ENCODE data around the gene ZYX. TPM values are rescaled to one million over a fixed set of nuclear protein-coding genes. Genes with fewer than 3 reads are reported as not detected.

The ZYX gene
- polyA plus RNA-seq, 1 donor (not counting 4 experiments of a cell fraction or from before 2014, with no cell fraction given) = 17.6 TPM

GRCh38 chr7:143415742-143416397 is 34.7 kb downstream of the ZYX start:
- H3K9me3 ChIP-seq (ENCODE audit: control insufficient read depth, low read depth, low read length) = no peaks in the 10 kb centered on the region
- H3K4me3 ChIP-seq (ENCODE audit: control insufficient read depth in 2 of 3, extremely low read depth in 1 of 3, insufficient read depth in 2 of 3, low read depth in 1 of 3, low read length in 3 of 3) = peak overlapping the region; percentile 11 to 60 (median 51)
- H3K79me2 ChIP-seq (ENCODE audit: control insufficient read depth, insufficient read depth, low read length) = no peaks in the 10 kb centered on the region
- TF ChIP-seq EZH2 (IDR thresholded peaks at IDR 0.05; ENCODE audit: low read length) = no peak
- TF ChIP-seq, protein P1, sequence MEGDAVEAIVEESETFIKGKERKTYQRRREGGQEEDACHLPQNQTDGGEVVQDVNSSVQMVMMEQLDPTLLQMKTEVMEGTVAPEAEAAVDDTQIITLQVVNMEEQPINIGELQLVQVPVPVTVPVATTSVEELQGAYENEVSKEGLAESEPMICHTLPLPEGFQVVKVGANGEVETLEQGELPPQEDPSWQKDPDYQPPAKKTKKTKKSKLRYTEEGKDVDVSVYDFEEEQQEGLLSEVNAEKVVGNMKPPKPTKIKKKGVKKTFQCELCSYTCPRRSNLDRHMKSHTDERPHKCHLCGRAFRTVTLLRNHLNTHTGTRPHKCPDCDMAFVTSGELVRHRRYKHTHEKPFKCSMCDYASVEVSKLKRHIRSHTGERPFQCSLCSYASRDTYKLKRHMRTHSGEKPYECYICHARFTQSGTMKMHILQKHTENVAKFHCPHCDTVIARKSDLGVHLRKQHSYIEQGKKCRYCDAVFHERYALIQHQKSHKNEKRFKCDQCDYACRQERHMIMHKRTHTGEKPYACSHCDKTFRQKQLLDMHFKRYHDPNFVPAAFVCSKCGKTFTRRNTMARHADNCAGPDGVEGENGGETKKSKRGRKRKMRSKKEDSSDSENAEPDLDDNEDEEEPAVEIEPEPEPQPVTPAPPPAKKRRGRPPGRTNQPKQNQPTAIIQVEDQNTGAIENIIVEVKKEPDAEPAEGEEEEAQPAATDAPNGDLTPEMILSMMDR (optimal IDR thresholded peaks at IDR 0.05 in 1 of 3, IDR thresholded peaks at IDR 0.05 in 1 of 3, conservative IDR thresholded peaks at IDR 0.05 in 1 of 3; ENCODE audit: extremely low read depth in 1 of 3, insufficient read depth in 2 of 3, low read length in 3 of 3) = no peak
- peak; percentile 28 for DNase-seq (ENCODE audit: low read depth, low spot score)
- peak overlapping the region; percentile 67 for H3K9ac ChIP-seq (ENCODE audit: control insufficient read depth, extremely low read depth, insufficient read depth, low read length)
- H3K4me2 ChIP-seq (ENCODE audit: control insufficient read depth, extremely low read depth, insufficient read depth, low read depth, low read length) = peak overlapping the region; percentile 85
- dilution Hi-C loops (cut with MboI; ENCODE audit: extremely low pct_ligation_motif_present, low sequenced_read_pairs) = no loop called here
- H3K27ac ChIP-seq (ENCODE audit: control insufficient read depth, insufficient read depth, low read length) = peak overlapping the region; percentile 76
- H3K27me3 ChIP-seq (ENCODE audit: control insufficient read depth, extremely low read depth, insufficient read depth, low read length) = no peaks in the 10 kb centered on the region
- H3K36me3 ChIP-seq (ENCODE audit: control insufficient read depth in 2 of 2, extremely low read depth in 1 of 2, insufficient read depth in 2 of 2, low read length in 2 of 2) = no peaks in the 10 kb centered on the region
- peak overlapping the region; percentile 74 for H2AFZ ChIP-seq (ENCODE audit: control insufficient read depth, low read length)
- H3K9me1 ChIP-seq (ENCODE audit: control insufficient read depth, extremely low read depth, insufficient read depth, low read length) = no peaks in the 10 kb centered on the region
- FAIRE-seq = peak; percentile 79
- no peaks in the 10 kb centered on the region for H4K20me1 ChIP-seq (ENCODE audit: control insufficient read depth, extremely low read depth, insufficient read depth, low read length)
- peaks cover 28% of the 10 kb centered on the region for H3K4me1 ChIP-seq (ENCODE audit: control insufficient read depth, extremely low read depth, insufficient read depth, low read length)

- FAIRE-seq = no peak
- Histone ChIP-seq H2AFZ (ENCODE audit: control insufficient read depth, low read length) (no peak overlapping the region), H3K27ac (ENCODE audit: control insufficient read depth, insufficient read depth, low read length) (peak overlapping the region; percentile 76), H3K36me3 (ENCODE audit: control insufficient read depth in 2 of 2, extremely low read depth in 1 of 2, insufficient read depth in 2 of 2, low read length in 2 of 2) (no peaks in the 10 kb centered on the region), H3K79me2 (ENCODE audit: control insufficient read depth, insufficient read depth, low read length) (no peaks in the 10 kb centered on the region), H3K4me3 (ENCODE audit: control insufficient read depth in 2 of 3, extremely low read depth in 1 of 3, insufficient read depth in 2 of 3, low read depth in 1 of 3, low read length in 3 of 3) (peak overlapping the region in 2 of 3 experiments; percentile 51 to 60), H3K4me1 (ENCODE audit: control insufficient read depth, extremely low read depth, insufficient read depth, low read length) (peaks cover 28% of the 10 kb centered on the region), H3K4me2 (ENCODE audit: control insufficient read depth, extremely low read depth, insufficient read depth, low read depth, low read length) (peak overlapping the region; percentile 85), H3K9me1 (ENCODE audit: control insufficient read depth, extremely low read depth, insufficient read depth, low read length) (no peaks in the 10 kb centered on the region), H3K9me3 (ENCODE audit: control insufficient read depth, low read depth, low read length) (no peaks in the 10 kb centered on the region), H3K9ac (ENCODE audit: control insufficient read depth, extremely low read depth, insufficient read depth, low read length) (peak overlapping the region; percentile 67), H4K20me1 (ENCODE audit: control insufficient read depth, extremely low read depth, insufficient read depth, low read length) (no peaks in the 10 kb centered on the region), H3K27me3 (ENCODE audit: control insufficient read depth, extremely low read depth, insufficient read depth, low read length) (no peaks in the 10 kb centered on the region)
- no peak for DNase-seq (ENCODE audit: low read depth, low spot score)
- TF ChIP-seq, protein P1 (optimal IDR thresholded peaks at IDR 0.05 in 1 of 3, IDR thresholded peaks at IDR 0.05 in 1 of 3, conservative IDR thresholded peaks at IDR 0.05 in 1 of 3; ENCODE audit: extremely low read depth in 1 of 3, insufficient read depth in 2 of 3, low read length in 3 of 3) = peak in 2 of 3 experiments; percentile 47
- TF ChIP-seq EZH2 (IDR thresholded peaks at IDR 0.05; ENCODE audit: low read length) = no peak
- dilution Hi-C loops (cut with MboI; ENCODE audit: extremely low pct_ligation_motif_present, low sequenced_read_pairs) = no loop called here
These were observed 35.5 kb downstream of the ZYX start for GRCh38 chr7:143416565-143417149.
